SK-N-SH (cell line): ENCODE measurements around the gene SERPIND1. TPM values are rescaled to one million over a fixed set of nuclear protein-coding genes. Genes with fewer than 3 reads are reported as not detected.

Experiments
- CTCF ChIA-PET: fragments of 300-600, 350-600 bp; formaldehyde crosslinking; extraction: SDS; loops from one replicate; lab custom pipeline; 2021; lab: Yijun Ruan, JAX
- POLR2A ChIA-PET: fragments of 350-600 bp; sonication (Branson Sonifier 250); formaldehyde crosslinking; extraction: SDS; loops from one replicate; lab custom pipeline; 2020; ENCODE audit warnings: antibody characterized with exemption, inconsistent platforms; lab: Yijun Ruan, JAX
- DNase-seq: peaks from one replicate; pipeline ENCODE4 v3.0.0; 2012
- H2AFZ ChIP-seq: fragments of 200-600 bp; sonication (generic); 2 replicates; pipeline ENCODE4 v1.8.1; 2016; ENCODE audit warnings: antibody characterized with exemption, mild to moderate bottlenecking, low read depth
- H3F3A ChIP-seq: fragments of 200-600 bp; sonication (generic); replicated peaks from 2 replicates; pipeline ENCODE3; 2016; ENCODE audit warnings: antibody characterized with exemption, mild to moderate bottlenecking; ENCODE audit not compliant: insufficient read depth
- H3K27ac ChIP-seq, 2 experiments: fragments of 200-500 bp in 1 of 2; fragments of 200-600 bp in 1 of 2; sonication (Bioruptor generic) in 1 of 2; sonication (generic), shearing (Covaris generic) in 1 of 2; 2 replicates each; pipeline versions ENCODE4 v1.5.1 to v1.6.1; 2014 to 2016; ENCODE audit warnings: low read depth in 2 of 2, inconsistent platforms in 1 of 2, low read length in 1 of 2, mild to moderate bottlenecking in 1 of 2, mixed read lengths in 1 of 2
- H3K27me3 ChIP-seq: fragments of 200-600 bp; sonication (generic), shearing (Covaris generic); 2 replicates; pipeline ENCODE4 v1.6.1; 2016; ENCODE audit warnings: mixed run types; ENCODE audit not compliant: insufficient read depth
- H3K36me3 ChIP-seq, 2 experiments: fragments of 200-500 bp in 1 of 2; fragments of 200-600 bp in 1 of 2; sonication (Bioruptor generic) in 1 of 2; sonication (generic) in 1 of 2; replicated peaks in 1 of 2; 2 replicates each; pipeline versions ENCODE3 to v1.5.1; 2014 to 2016; ENCODE audit warnings: low read length in 1 of 2, mild to moderate bottlenecking in 1 of 2; ENCODE audit not compliant: insufficient read depth in 2 of 2, control insufficient read depth in 1 of 2
- H3K4me1 ChIP-seq, 2 experiments: fragments of 200-500 bp in 1 of 2; fragments of 200-600 bp in 1 of 2; sonication (Bioruptor generic) in 1 of 2; sonication (generic), shearing (Covaris generic) in 1 of 2; 2 replicates each; pipeline versions ENCODE4 v1.5.1 to v1.6.1; 2014 to 2016; ENCODE audit warnings: low read depth in 1 of 2, low read length in 1 of 2, mixed run types in 1 of 2; ENCODE audit not compliant: insufficient read depth in 2 of 2, control insufficient read depth in 1 of 2
- H3K4me2 ChIP-seq: fragments of 200-600 bp; sonication (generic), shearing (Covaris generic); 2 replicates; pipeline ENCODE4 v1.6.1; 2017; ENCODE audit warnings: mixed run types
- H3K4me3 ChIP-seq, 2 experiments: fragments of 200-500 bp in 1 of 2; fragments of 200-600 bp in 1 of 2; sonication (Bioruptor generic) in 1 of 2; sonication (generic), shearing (Covaris generic) in 1 of 2; 2 replicates each; pipeline versions ENCODE4 v1.5.1 to v1.8.1; 2014 to 2016; ENCODE audit warnings: low read depth in 2 of 2, inconsistent platforms in 1 of 2, low read length in 1 of 2, mild to moderate bottlenecking in 1 of 2, mixed read lengths in 1 of 2, moderate library complexity in 1 of 2
- H3K79me2 ChIP-seq: fragments of 200-600 bp; sonication (generic); 2 replicates; pipeline ENCODE4 v1.8.1; 2017; ENCODE audit warnings: mild to moderate bottlenecking; ENCODE audit not compliant: insufficient read depth
- H3K9ac ChIP-seq: fragments of 200-600 bp; sonication (generic); 2 replicates; pipeline ENCODE4 v1.6.1; 2017; ENCODE audit warnings: mixed run types
- H3K9me2 ChIP-seq: fragments of 200-600 bp; sonication (generic); 2 replicates; pipeline ENCODE4 v1.6.1; 2017; ENCODE audit warnings: mixed run types
- H3K9me3 ChIP-seq: fragments of 200-600 bp; sonication (generic); 2 replicates; pipeline ENCODE4 v1.6.1; 2017; ENCODE audit warnings: mixed run types, mild to moderate bottlenecking, moderate library complexity
- H4K20me1 ChIP-seq: fragments of 200-600 bp; sonication (generic); 2 replicates; pipeline ENCODE4 v1.6.1; 2017; ENCODE audit warnings: mild to moderate bottlenecking, mixed run types; ENCODE audit not compliant: insufficient read depth
- CTCF ChIP-seq: fragments of 200-600 bp; sonication (generic); IDR thresholded peaks from 2 replicates; pipeline ENCODE4 v1.6.1; 2017; ENCODE audit warnings: antibody characterized with exemption, mild to moderate bottlenecking, moderate library complexity
- ELF1 ChIP-seq: IDR thresholded peaks from 2 replicates; pipeline ENCODE4 v1.4.0; 2012
- EP300 ChIP-seq, 2 experiments: IDR thresholded peaks; 2 replicates each; pipeline versions ENCODE4 v1.4.0 to v1.6.1; 2012; ENCODE audit warnings: borderline replicate concordance in 1 of 2, low read depth in 1 of 2, low read length in 1 of 2
- FOXM1 ChIP-seq: IDR thresholded peaks from 2 replicates; pipeline ENCODE4 v1.4.0; 2012; ENCODE audit warnings: low read depth, mild to moderate bottlenecking
- GABPA ChIP-seq: IDR thresholded peaks from 2 replicates; pipeline ENCODE4 v1.4.0; 2012; ENCODE audit warnings: low read depth, mild to moderate bottlenecking
- GATA2 ChIP-seq: sonication (generic); formaldehyde crosslinking; IDR thresholded peaks from 2 replicates; pipeline ENCODE4 v1.5.0; 2020; ENCODE audit warnings: mild to moderate bottlenecking, missing genetic modification reagents
- IRF3 ChIP-seq: fragments of 150-350 bp; IDR thresholded peaks from 2 replicates; pipeline ENCODE4 v1.6.1; 2016; ENCODE audit warnings: mild to moderate bottlenecking, low read depth, low read length
- JUND ChIP-seq: IDR thresholded peaks from 2 replicates; pipeline ENCODE4 v1.4.0; 2012
- MAX ChIP-seq: IDR thresholded peaks from 2 replicates; pipeline ENCODE4 v1.4.0; 2012; ENCODE audit warnings: low read depth
- MXI1 ChIP-seq: IDR thresholded peaks from 2 replicates; pipeline ENCODE4 v1.6.1; 2012; ENCODE audit warnings: mild to moderate bottlenecking, low read depth, low read length, improper control_type of control experiment
- NFIC ChIP-seq: IDR thresholded peaks from 2 replicates; pipeline ENCODE4 v1.4.0; 2012; ENCODE audit warnings: borderline replicate concordance
- PBX3 ChIP-seq: IDR thresholded peaks from 2 replicates; pipeline ENCODE4; 2012
- RAD21 ChIP-seq: IDR thresholded peaks from 2 replicates; pipeline ENCODE4 v1.6.1; 2012; ENCODE audit warnings: mild to moderate bottlenecking, low read length
- RCOR1 ChIP-seq: fragments of 150-350 bp; IDR thresholded peaks from 2 replicates; pipeline ENCODE4 v1.6.1; 2017; ENCODE audit warnings: antibody characterized with exemption, low read length
- RXRA ChIP-seq: IDR thresholded peaks from 2 replicates; pipeline ENCODE4 v1.4.0; 2012; ENCODE audit warnings: low read depth, mild to moderate bottlenecking, borderline replicate concordance
- SMC3 ChIP-seq: IDR thresholded peaks from 2 replicates; pipeline ENCODE4 v1.6.1; 2012; ENCODE audit warnings: low read depth, low read length, improper control_type of control experiment
- TAF1 ChIP-seq: IDR thresholded peaks from 2 replicates; pipeline ENCODE4 v1.6.1; 2012; ENCODE audit warnings: low read depth, mild to moderate bottlenecking, low read length, moderate library complexity, borderline replicate concordance
- TEAD4 ChIP-seq: IDR thresholded peaks from 2 replicates; pipeline ENCODE4 v1.4.0; 2012; ENCODE audit warnings: mild to moderate bottlenecking, borderline replicate concordance; ENCODE audit not compliant: insufficient read depth
- USF2 ChIP-seq: fragments of 150-350 bp; IDR thresholded peaks from 2 replicates; pipeline ENCODE4 v1.6.1; 2017; ENCODE audit warnings: antibody characterized with exemption, low read length, low read depth, borderline replicate concordance
- whole genome bisulfite sequencing: methylation state at CpG from one replicate; pipeline ENCODE4 v1.1.6; 2017; ENCODE audit warnings: low lambda C conversion rate; 5-methylcytosine and 5-hydroxymethylcytosine counted together
- polyA plus RNA-seq, 3 experiments: library from polyadenylated mRNA; depleted of rRNA; stranded (reverse); fragments of >200 nt; gene quantifications; 2 replicates each; pipeline ENCODE4 v1.2.3, GENCODE V29; 2012

SERPIND1 gene
- polyA plus RNA-seq, 1 of the 3 experiments (the other 2 are of a cell fraction) = not detected

- ChIA-PET CTCF (interaction anchor here (0.5 to 3.1 kb wide), 41 partner anchors 8 to 286 kb away, joined by 3 to 31 read pairs (median 4); partner anchors contain the start of genes CRKL and LZTR1), POLR2A (interaction anchor here (1.0 to 1.2 kb wide), 2 partner anchors 53 to 81 kb away, joined by 3 to 5 read pairs; no protein-coding TSS in a partner anchor)
- 90% methylated on average over 5 of the region's 6 CpGs for WGBS
These were observed 30.7 kb downstream of the SERPIND1 start for GRCh38 chr22:20804650-20805049.

GRCh38 chr22:20805972-20806471 lies 32.1 kb downstream of the SERPIND1 start:
- Histone ChIP-seq H3K79me2 (no peaks in the 10 kb centered on the region), H3K9me3 (no peaks in the 10 kb centered on the region), H3K4me2 (no peak overlapping the region), H4K20me1 (no peaks in the 10 kb centered on the region), H2AFZ (no peak overlapping the region), H3K9me2 (no peaks in the 10 kb centered on the region), H3K27ac (no peak overlapping the region; a peak in 1 of 4 replicates), H3K4me3 (no peak overlapping the region), H3F3A (peaks cover 4% of the 10 kb centered on the region), H3K27me3 (no peaks in the 10 kb centered on the region), H3K36me3 (peaks cover 18 to 38% of the 10 kb centered on the region in 2 experiments), H3K9ac (no peak overlapping the region), H3K4me1 (peaks cover 0 to 17% of the 10 kb centered on the region in 2 experiments; a peak in 1 of 4 replicates)
- CTCF ChIA-PET = interaction anchor here (2.0 to 3.1 kb wide), 2 partner anchors 22 to 80 kb away, joined by 8 to 31 read pairs; no protein-coding TSS in a partner anchor
- WGBS = 63% methylated on average over 3 of the region's 3 CpGs
- DNase-seq = no peak
- POLR2A ChIA-PET = no interaction called here
- TF ChIP-seq GATA2 (CRISPR knock-in tag) (no peak), IRF3 (no peak), EP300 (IDR thresholded peaks at IDR 0.05; ENCODE audit: borderline replicate concordance in 1 of 2, low read depth in 1 of 2, low read length in 1 of 2) (no peak), NFIC (no peak), GABPA (no peak), FOXM1 (no peak), CTCF (no peak), TEAD4 (no peak), RXRA (no peak), TAF1 (no peak), RAD21 (no peak), USF2 (no peak), RCOR1 (no peak), ELF1 (no peak), MXI1 (no peak), PBX3 (no peak)

More at GRCh38 chr22:20804650-20805049, 30.7 kb downstream of the SERPIND1 start:
- no peak for DNase-seq
- H2AFZ ChIP-seq = no peak overlapping the region
- peaks cover 4% of the 10 kb centered on the region for H3F3A ChIP-seq
- no peaks in the 10 kb centered on the region for H3K9me2 ChIP-seq
- peaks cover 0 to 17% of the 10 kb centered on the region in 2 experiments; a peak in 1 of 4 replicates for H3K4me1 ChIP-seq
- H3K4me2 ChIP-seq = no peak overlapping the region
- H3K27ac ChIP-seq = no peak overlapping the region
- H3K27me3 ChIP-seq = no peaks in the 10 kb centered on the region
- no peaks in the 10 kb centered on the region for H4K20me1 ChIP-seq
- H3K79me2 ChIP-seq = no peaks in the 10 kb centered on the region
- H3K4me3 ChIP-seq = no peak overlapping the region
- H3K9ac ChIP-seq = no peak overlapping the region
- TF ChIP-seq MAX (no peak), PBX3 (no peak), JUND (no peak), RCOR1 (no peak), SMC3 (no peak)
- peaks cover 20 to 41% of the 10 kb centered on the region in 2 experiments for H3K36me3 ChIP-seq
- H3K9me3 ChIP-seq = no peaks in the 10 kb centered on the region
